ENCODE results near the gene GABRB3.

Gene GABRB3

DNA sequence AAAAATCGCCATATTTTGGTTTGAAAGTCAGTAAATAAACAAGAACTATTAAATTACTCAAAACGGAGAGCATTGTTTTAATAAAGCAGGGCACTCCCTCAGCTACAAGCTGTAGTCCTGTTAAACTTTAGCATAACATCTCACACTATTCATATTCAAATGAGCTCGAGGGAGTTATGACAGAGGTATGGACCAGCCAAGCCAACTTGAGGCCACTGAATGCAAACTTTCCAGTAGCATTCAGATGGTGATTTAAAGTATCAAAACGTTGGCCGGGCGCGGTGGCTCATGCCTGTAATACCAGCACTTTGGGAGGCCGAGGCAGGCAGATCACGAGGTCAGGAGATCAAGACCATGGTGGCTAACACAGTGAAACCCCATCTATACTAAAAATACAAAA, 132.9 kb downstream of the GABRB3 start:
- TF ChIP-seq CTCF (IDR thresholded peaks at IDR 0.05; ENCODE audit: low read length, missing control alignments): no peak
- DNase-seq (ENCODE audit: low read depth): no peak
- no peak overlapping the region for H3K4me3 ChIP-seq (replicated peaks; ENCODE audit: low read depth, low read length)

GRCh38 chr15:26635614-26636013, 137.3 kb downstream of the GABRB3 start:
- no peak for DNase-seq (ENCODE audit: low read depth)
- no peak overlapping the region for H3K4me3 ChIP-seq (replicated peaks; ENCODE audit: low read depth, low read length)
- TF ChIP-seq CTCF (IDR thresholded peaks at IDR 0.05; ENCODE audit: low read length, missing control alignments): no peak

DNA sequence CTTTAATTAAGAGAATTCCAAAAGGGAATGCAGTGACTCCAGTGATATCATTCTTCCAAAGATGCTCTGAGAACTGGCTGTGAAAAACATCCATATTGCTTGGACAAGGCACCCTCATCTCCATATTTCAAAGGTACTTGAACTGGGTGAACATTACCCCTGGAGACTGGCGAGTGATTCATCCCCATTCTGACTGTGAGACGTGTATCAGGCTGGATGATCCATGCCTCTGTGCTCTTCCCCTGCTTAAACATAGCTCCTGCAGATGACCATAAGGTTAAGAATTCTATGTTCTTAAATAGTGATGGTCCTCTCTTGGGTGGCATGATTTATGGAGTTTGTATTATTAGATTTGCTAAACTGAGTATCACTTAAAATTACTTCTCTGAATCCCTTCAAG, 137.8 kb downstream of the GABRB3 start:
- H3K4me3 ChIP-seq (replicated peaks; ENCODE audit: low read depth, low read length): no peak overlapping the region
- no peak for TF ChIP-seq CTCF (IDR thresholded peaks at IDR 0.05; ENCODE audit: low read length, missing control alignments)
- no peak for DNase-seq (ENCODE audit: low read depth)

- no peak for DNase-seq (ENCODE audit: low read depth)
- TF ChIP-seq CTCF (IDR thresholded peaks at IDR 0.05; ENCODE audit: low read length, missing control alignments): no peak
- H3K4me3 ChIP-seq (replicated peaks; ENCODE audit: low read depth, low read length): no peak overlapping the region
Measured at GRCh38 chr15:26634319-26634718, 138.5 kb downstream of the GABRB3 start.

GRCh38 chr15:26632500-26632899, 140.4 kb downstream of the GABRB3 start:
- no peak for TF ChIP-seq CTCF (IDR thresholded peaks at IDR 0.05; ENCODE audit: low read length, missing control alignments)
- H3K4me3 ChIP-seq (replicated peaks; ENCODE audit: low read depth, low read length): no peak overlapping the region
- DNase-seq (ENCODE audit: low read depth): no peak

- no peak for TF ChIP-seq CTCF (IDR thresholded peaks at IDR 0.05; ENCODE audit: low read length, missing control alignments)
- DNase-seq (ENCODE audit: low read depth): no peak
- no peak overlapping the region for H3K4me3 ChIP-seq (replicated peaks; ENCODE audit: low read depth, low read length)
Measured at GRCh38 chr15:26631894-26632293, 141.0 kb downstream of the GABRB3 start.

DNA sequence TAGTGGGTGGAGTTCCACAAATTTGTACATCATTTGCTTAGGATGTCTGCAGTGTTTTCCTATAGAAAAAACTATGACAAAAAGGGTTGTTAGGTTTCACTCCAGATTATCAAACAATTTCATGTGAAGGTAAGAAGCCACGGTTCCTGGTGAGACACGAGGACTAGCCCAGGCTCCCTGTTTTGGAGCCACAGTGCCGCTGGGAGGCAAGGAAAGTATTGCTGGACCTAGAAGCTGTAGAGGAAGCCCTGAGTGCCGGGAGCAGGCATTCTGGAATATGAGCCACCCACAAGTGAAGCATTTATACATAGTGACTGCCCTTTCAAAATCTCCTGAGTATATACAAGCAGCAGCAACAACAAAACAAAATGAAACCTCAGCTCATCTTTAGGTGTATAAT, 142.0 kb downstream of the GABRB3 start:
- TF ChIP-seq CTCF (IDR thresholded peaks at IDR 0.05; ENCODE audit: low read length, missing control alignments): no peak
- DNase-seq (ENCODE audit: low read depth): no peak
- no peak overlapping the region for H3K4me3 ChIP-seq (replicated peaks; ENCODE audit: low read depth, low read length)
